Karpas-422 (cell line): ENCODE measurements around the gene CUTA. TPM values are rescaled to one million over a fixed set of nuclear protein-coding genes. Genes with fewer than 3 reads are reported as not detected.
"Not testable (repeated sequence)": the region's sequence is repeated elsewhere in the genome, so short reads cannot be mapped to it uniquely, and the experiment has no call there.

ENCODE experiments used
- DNase-seq: peaks from one replicate; pipeline ENCODE4 v3.0.0-alpha.2; 2015
- H2AFZ ChIP-seq: fragments of 200-600 bp; sonication (generic); 2 replicates; pipeline ENCODE4 v1.6.1; 2014; ENCODE audit warnings: antibody characterized with exemption, low read length, mixed read lengths
- H3K27ac ChIP-seq: fragments of 200-600 bp; sonication (generic); 2 replicates; pipeline ENCODE4 v1.5.1; 2014; ENCODE audit warnings: mild to moderate bottlenecking, low read length, moderate library complexity
- H3K27me3 ChIP-seq: fragments of 200-600 bp; sonication (generic); 2 replicates; pipeline ENCODE4 v1.6.1; 2014; ENCODE audit warnings: low read length, mixed read lengths
- H3K36me3 ChIP-seq: fragments of 200-600 bp; sonication (generic); 2 replicates; pipeline ENCODE4 v1.6.1; 2014; ENCODE audit warnings: low read length, mixed read lengths; ENCODE audit not compliant: insufficient read depth
- H3K4me1 ChIP-seq: fragments of 200-600 bp; sonication (generic); 2 replicates; pipeline ENCODE4 v1.6.1; 2014; ENCODE audit warnings: mild to moderate bottlenecking, low read length, mixed read lengths
- H3K4me2 ChIP-seq: fragments of 200-600 bp; sonication (generic); 2 replicates; pipeline ENCODE4 v1.6.1; 2014; ENCODE audit warnings: low read length, low read depth, mild to moderate bottlenecking; ENCODE audit not compliant: poor library complexity, severe bottlenecking
- H3K4me3 ChIP-seq: fragments of 200-600 bp; sonication (generic); 2 replicates; pipeline ENCODE4 v1.5.1; 2014; ENCODE audit warnings: mild to moderate bottlenecking, antibody characterized with exemption, low read length, mixed read lengths
- H3K79me2 ChIP-seq: fragments of 200-600 bp; sonication (generic); 2 replicates; pipeline ENCODE4 v1.6.1; 2014; ENCODE audit warnings: mild to moderate bottlenecking, low read length, mixed read lengths
- H3K9ac ChIP-seq: fragments of 200-600 bp; sonication (generic); 2 replicates; pipeline ENCODE4 v1.6.0; 2014; ENCODE audit warnings: low read length
- H3K9me2 ChIP-seq: fragments of 200-600 bp; sonication (generic), shearing (Covaris generic); replicated peaks from 2 replicates; pipeline ENCODE4 v1.6.0; 2014; ENCODE audit warnings: mild to moderate bottlenecking, low read length, moderate library complexity; ENCODE audit not compliant: insufficient read depth
- H3K9me3 ChIP-seq: fragments of 300-700, 200-600 bp; sonication (generic); 2 replicates; pipeline ENCODE4 v1.6.1; 2014; ENCODE audit warnings: low read length, mixed read lengths
- H4K20me1 ChIP-seq: fragments of 200-600 bp; sonication (generic); 2 replicates; pipeline ENCODE4 v1.6.1; 2014; ENCODE audit warnings: mild to moderate bottlenecking, antibody characterized with exemption, low read length, low read depth; ENCODE audit not compliant: insufficient read depth
- total RNA-seq: library from RNA; depleted of rRNA; stranded (reverse); fragments of >200 nt; shearing (Covaris generic); gene quantifications from 2 replicates; pipeline ENCODE4 v1.2.3, GENCODE V29; 2014; ENCODE audit warnings: low replicate concordance

CUTA gene
- total RNA-seq, 1 experiment from 2014 or later, result 260 TPM

GRCh38 chr6:33410711-33411631, 6.9 kb downstream of the CUTA start, which contains the start of gene PHF1:
TSS of gene PHF1 (plus strand) at chr6:33411014. CDS start at chr6:33412264, 1,250 bp downstream.
- peak; percentile 56 for DNase-seq
- peaks cover 44% of the 10 kb centered on the region for H3K4me1 ChIP-seq
- H4K20me1 ChIP-seq, result no peaks in the 10 kb centered on the region
- H3K36me3 ChIP-seq, result peaks cover 16% of the 10 kb centered on the region; the same call in 1 of the 2 replicates
- peak within 1 kb of the TSS; percentile 84 for H3K4me2 ChIP-seq
- peaks cover 19% of the 10 kb centered on the region for H3K79me2 ChIP-seq
- H3K9ac ChIP-seq, result peak within 1 kb of the TSS; percentile 82
- H3K27me3 ChIP-seq, result no peaks in the 10 kb centered on the region
- no peaks in the 10 kb centered on the region for H3K9me2 ChIP-seq
- peak within 1 kb of the TSS; percentile 83 for H3K4me3 ChIP-seq
- H3K9me3 ChIP-seq, result no peaks in the 10 kb centered on the region
- H2AFZ ChIP-seq, result peak within 1 kb of the TSS; percentile 82; the same call in 1 of the 2 replicates
- peak within 1 kb of the TSS; percentile 74 for H3K27ac ChIP-seq

GRCh38 chr6:33410050-33410710, 7.7 kb downstream of the CUTA start:
- H4K20me1 ChIP-seq, result no peaks in the 10 kb centered on the region
- H3K27me3 ChIP-seq, result no peaks in the 10 kb centered on the region
- H3K27ac ChIP-seq, result peak overlapping the region; percentile 74
- H3K4me2 ChIP-seq, result peak overlapping the region; percentile 71
- H2AFZ ChIP-seq, result peak overlapping the region; percentile 82; the same call in 1 of the 2 replicates
- H3K9me2 ChIP-seq, result no peaks in the 10 kb centered on the region
- peak; percentile 99 for DNase-seq
- H3K9me3 ChIP-seq, result no peaks in the 10 kb centered on the region
- peaks cover 20% of the 10 kb centered on the region; the same call in 1 of the 2 replicates for H3K36me3 ChIP-seq
- H3K4me1 ChIP-seq, result peaks cover 36% of the 10 kb centered on the region
- H3K79me2 ChIP-seq, result peaks cover 11% of the 10 kb centered on the region
- H3K9ac ChIP-seq, result peak overlapping the region; percentile 82
- peak overlapping the region; percentile 83 for H3K4me3 ChIP-seq

DNA sequence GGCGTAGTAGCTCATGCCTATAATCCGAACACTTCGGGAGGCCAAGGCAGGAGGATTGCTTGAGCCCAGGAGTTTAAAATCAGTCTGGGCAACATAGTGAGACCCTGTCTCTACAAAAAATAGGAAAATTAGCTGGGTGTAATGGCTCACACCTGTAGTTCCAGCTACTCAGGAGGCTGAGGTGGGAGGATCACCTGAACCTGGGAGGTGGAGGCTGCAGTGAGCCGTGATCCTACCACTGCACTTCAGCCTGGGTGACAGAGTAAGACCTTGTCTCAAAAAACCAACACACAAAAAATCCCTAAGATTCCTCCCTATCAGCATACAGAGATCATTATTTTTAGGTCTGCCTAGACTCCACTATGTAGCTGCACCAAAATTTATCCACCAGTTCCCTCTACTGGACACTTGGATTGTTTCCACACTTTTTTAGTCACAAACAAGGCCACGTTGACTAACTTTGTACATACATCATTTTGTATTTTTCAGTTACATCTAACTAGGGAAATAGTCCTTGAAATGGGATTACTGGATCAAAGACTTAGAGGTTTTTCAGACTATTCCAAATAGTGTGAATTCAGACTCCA, 10.7 kb downstream of the CUTA start:
- Histone ChIP-seq H3K9me2 (no peaks in the 10 kb centered on the region), H3K9ac (no peak overlapping the region), H3K27me3 (no peaks in the 10 kb centered on the region), H3K36me3 (peaks cover 39% of the 10 kb centered on the region), H3K27ac (no peak overlapping the region), H3K9me3 (no peaks in the 10 kb centered on the region), H3K4me2 (no peak overlapping the region), H2AFZ (no peak overlapping the region), H3K4me1 (peaks cover 25% of the 10 kb centered on the region), H3K4me3 (no peak overlapping the region), H3K79me2 (peaks cover 6% of the 10 kb centered on the region; the same call in 1 of the 2 replicates), H4K20me1 (no peaks in the 10 kb centered on the region)
- DNase-seq, result peak; percentile 44

DNA sequence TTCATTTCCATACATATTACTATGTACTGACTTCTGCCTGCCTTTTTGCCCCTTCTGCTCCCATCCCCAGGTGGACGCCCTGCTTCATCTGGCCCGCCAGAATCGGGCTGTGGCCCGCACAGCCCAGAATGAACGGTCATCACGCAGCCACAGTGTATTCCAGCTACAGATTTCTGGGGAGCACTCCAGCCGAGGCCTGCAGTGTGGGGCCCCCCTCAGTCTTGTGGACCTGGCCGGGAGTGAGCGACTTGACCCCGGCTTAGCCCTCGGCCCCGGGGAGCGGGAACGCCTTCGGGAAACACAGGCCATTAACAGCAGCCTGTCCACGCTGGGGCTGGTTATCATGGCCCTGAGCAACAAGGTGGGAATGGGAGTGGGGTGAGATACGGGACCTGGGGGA, 11.8 kb downstream of the CUTA start:
- H3K9me2 ChIP-seq, result no peaks in the 10 kb centered on the region
- no peak overlapping the region for H3K9ac ChIP-seq
- H3K27me3 ChIP-seq, result no peaks in the 10 kb centered on the region
- no peak overlapping the region for H3K27ac ChIP-seq
- no peak overlapping the region for H2AFZ ChIP-seq
- no peak for DNase-seq
- no peak overlapping the region for H3K4me2 ChIP-seq
- H4K20me1 ChIP-seq, result no peaks in the 10 kb centered on the region
- no peaks in the 10 kb centered on the region for H3K9me3 ChIP-seq
- no peak overlapping the region for H3K4me3 ChIP-seq
- H3K79me2 ChIP-seq, result no peaks in the 10 kb centered on the region; the same call in 1 of the 2 replicates
- peaks cover 15% of the 10 kb centered on the region for H3K4me1 ChIP-seq
- H3K36me3 ChIP-seq, result peaks cover 39% of the 10 kb centered on the region

DNA sequence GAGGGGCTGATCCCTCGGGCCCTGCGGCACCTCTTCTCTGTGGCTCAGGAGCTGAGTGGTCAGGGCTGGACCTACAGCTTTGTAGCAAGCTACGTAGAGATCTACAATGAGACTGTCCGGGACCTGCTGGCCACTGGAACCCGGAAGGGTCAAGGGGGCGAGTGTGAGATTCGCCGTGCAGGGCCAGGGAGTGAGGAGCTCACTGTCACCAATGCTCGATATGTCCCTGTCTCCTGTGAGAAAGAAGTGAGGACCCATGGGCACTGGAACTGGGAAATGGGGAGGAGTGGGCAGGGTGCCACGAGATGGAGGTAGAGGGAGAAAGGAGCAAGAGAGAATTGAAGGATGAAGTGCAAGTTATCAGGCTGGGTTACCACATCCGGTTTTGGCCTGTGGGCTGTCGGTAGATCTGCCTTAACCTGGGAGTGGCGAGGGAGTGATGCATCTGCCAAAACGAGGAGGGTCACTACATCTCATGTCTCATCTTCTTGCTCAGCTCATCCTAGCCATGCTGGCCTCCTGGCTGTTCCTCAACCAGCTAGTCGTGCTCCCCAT, 12.4 kb downstream of the CUTA start:
- no peak overlapping the region for H3K4me2 ChIP-seq
- H3K4me1 ChIP-seq, result peaks cover 15% of the 10 kb centered on the region
- no peak overlapping the region for H3K27ac ChIP-seq
- H4K20me1 ChIP-seq, result no peaks in the 10 kb centered on the region
- H2AFZ ChIP-seq, result no peak overlapping the region
- peaks cover 39% of the 10 kb centered on the region for H3K36me3 ChIP-seq
- no peaks in the 10 kb centered on the region for H3K27me3 ChIP-seq
- no peaks in the 10 kb centered on the region for H3K9me2 ChIP-seq
- H3K9ac ChIP-seq, result no peak overlapping the region
- H3K79me2 ChIP-seq, result no peaks in the 10 kb centered on the region
- H3K4me3 ChIP-seq, result no peak overlapping the region
- DNase-seq, result no peak
- no peaks in the 10 kb centered on the region for H3K9me3 ChIP-seq

DNA sequence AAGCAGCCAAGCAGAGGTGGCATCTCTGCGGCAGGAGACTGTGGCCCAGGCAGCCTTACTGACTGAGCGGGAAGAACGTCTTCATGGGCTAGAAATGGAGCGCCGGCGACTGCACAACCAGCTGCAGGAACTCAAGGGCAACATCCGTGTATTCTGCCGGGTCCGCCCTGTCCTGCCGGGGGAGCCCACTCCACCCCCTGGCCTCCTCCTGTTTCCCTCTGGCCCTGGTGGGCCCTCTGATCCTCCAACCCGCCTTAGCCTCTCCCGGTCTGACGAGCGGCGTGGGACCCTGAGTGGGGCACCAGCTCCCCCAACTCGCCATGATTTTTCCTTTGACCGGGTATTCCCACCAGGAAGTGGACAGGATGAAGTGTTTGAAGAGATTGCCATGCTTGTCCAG, 13.0 kb downstream of the CUTA start:
- Histone ChIP-seq H3K36me3 (peaks cover 39% of the 10 kb centered on the region), H3K9me3 (no peaks in the 10 kb centered on the region), H3K79me2 (no peaks in the 10 kb centered on the region), H3K27ac (no peak overlapping the region), H3K27me3 (no peaks in the 10 kb centered on the region), H3K4me1 (peaks cover 13% of the 10 kb centered on the region), H3K4me3 (no peak overlapping the region), H3K9me2 (no peaks in the 10 kb centered on the region), H4K20me1 (no peaks in the 10 kb centered on the region), H2AFZ (no peak overlapping the region), H3K4me2 (no peak overlapping the region), H3K9ac (no peak overlapping the region)
- peak; percentile 14 for DNase-seq

DNA sequence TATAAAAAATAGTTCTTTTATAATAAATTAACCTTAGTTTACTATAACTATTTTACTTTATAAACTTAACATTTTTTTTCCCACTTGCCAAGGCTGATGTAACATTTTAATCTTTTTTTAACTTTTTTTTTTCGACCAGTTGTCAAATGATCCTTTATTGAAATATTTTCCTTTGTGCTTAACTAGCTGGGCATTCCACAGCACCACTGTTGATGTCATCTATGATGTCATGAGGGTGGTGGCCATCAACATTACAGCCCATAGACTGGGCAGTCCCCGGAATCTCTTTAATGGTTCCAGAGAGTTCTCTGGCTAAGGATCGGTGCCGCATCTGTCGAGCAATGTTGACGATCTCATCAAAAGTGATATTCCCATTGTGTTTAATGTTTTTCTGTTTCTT, 18.0 kb downstream of the CUTA start:
- not testable (repeated sequence) for DNase-seq, H3K9ac ChIP-seq, H3K9me2 ChIP-seq, H4K20me1 ChIP-seq, H3K4me2 ChIP-seq, H3K4me3 ChIP-seq, H3K9me3 ChIP-seq, H2AFZ ChIP-seq, H3K27me3 ChIP-seq, H3K4me1 ChIP-seq, H3K27ac ChIP-seq
- H3K79me2 ChIP-seq, result peaks cover 40% of the 10 kb centered on the region
- peaks cover 49% of the 10 kb centered on the region for H3K36me3 ChIP-seq
